ENCODE results near the gene CENPS. TPM values are rescaled to one million over a fixed set of nuclear protein-coding genes. Genes with fewer than 3 reads are reported as not detected.

The CENPS gene
- total and polyA plus RNA-seq, 2 of the 8 experiments (the other 6 are each of a cell fraction or from before 2014, with no cell fraction given) = 7.8 to 20.3 TPM

DNA sequence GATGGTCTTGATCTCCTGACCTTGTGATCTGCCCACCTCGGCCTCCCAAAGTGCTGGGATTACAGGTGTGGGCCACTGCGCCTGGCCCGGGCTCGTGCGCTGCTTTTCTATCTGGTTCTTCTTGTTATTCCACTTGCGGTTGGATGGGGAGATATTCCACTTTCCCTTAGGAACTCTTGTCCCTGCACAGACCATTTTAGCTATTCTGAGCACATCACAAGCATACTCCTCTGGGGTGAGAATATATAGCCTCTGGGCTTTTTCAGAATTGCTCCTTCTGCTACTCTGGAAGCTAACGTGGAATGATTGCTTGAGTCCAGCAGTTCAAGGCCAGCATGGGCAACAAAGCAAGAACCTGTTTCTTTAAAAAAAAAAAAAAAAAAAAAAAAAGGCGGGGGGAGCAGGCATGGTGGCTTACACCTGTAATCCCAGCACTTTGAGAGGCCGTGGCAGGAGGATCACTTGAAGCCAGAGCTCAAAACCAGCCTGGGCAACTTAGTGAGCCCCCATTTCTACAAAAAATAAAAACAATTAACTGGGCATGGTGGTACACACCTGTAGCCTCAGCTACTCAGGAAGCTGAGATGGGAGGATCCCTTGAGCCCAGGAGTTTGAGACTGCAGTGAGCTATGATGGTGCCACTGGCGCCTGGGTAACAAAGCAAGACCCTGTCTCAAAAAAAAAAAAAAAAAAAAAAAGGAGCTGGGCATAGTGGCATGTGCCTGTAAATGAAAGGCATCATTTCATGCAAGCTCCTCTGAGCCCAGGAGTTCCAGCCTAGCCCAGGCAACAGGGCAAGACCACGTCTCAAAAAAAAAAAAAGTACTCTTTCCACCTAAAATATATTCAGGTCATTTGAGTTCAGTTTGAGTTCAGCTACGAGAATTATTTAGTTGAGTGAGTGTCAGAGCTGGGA, 43.2 kb upstream of the CENPS start:
- Histone ChIP-seq H3K56ac (replicated peaks; ENCODE audit: insufficient read length, low read depth, low read length) (no peak overlapping the region), H3K36me3 (ENCODE audit: control insufficient read depth in 2 of 4, insufficient read depth in 4 of 4, low read length in 3 of 4) (peaks cover 0 to 4% (median 0%) of the 10 kb centered on the region in 4 experiments; a peak in 1 of 8 replicates), H2BK5ac (ENCODE audit: low read depth, low read length) (no peak overlapping the region; the same call in 1 of the 2 replicates), H2AFZ (ENCODE audit: low read length) (no peak overlapping the region), H3K9ac (replicated peaks in 1 of 4; ENCODE audit: extremely low read depth in 1 of 4, low read depth in 3 of 4, low read length in 3 of 4) (no peak overlapping the region), H3K79me1 (ENCODE audit: low read depth, low read length) (no peaks in the 10 kb centered on the region; the same call in 1 of the 2 replicates), H3K4me2 (ENCODE audit: insufficient read depth in 1 of 2, low read depth in 2 of 2, low read length in 2 of 2) (no peak overlapping the region), H4K5ac (ENCODE audit: insufficient read length, low read depth, low read length) (no peak overlapping the region), H4K8ac (ENCODE audit: extremely low read depth, insufficient read depth, low read length) (no peak overlapping the region), H3K4me1 (replicated peaks in 1 of 4; ENCODE audit: control insufficient read depth in 3 of 4, insufficient read depth in 4 of 4, low read length in 3 of 4) (peaks cover 0 to 5% (median 0%) of the 10 kb centered on the region in 4 experiments; a peak in 3 of 7 replicates), H4K91ac (replicated peaks; ENCODE audit: insufficient read length, low read length) (no peak overlapping the region), H2BK12ac (ENCODE audit: low read depth, low read length) (no peak overlapping the region), H3K9me3 (ENCODE audit: insufficient read depth in 2 of 2, low read depth in 1 of 2, low read length in 1 of 2) (no peaks in the 10 kb centered on the region), H3K79me2 (ENCODE audit: control insufficient read depth in 1 of 2, insufficient read depth in 2 of 2, low read length in 2 of 2) (no peaks in the 10 kb centered on the region), H4K20me1 (replicated peaks in 1 of 2; ENCODE audit: control insufficient read depth in 1 of 2, insufficient read depth in 2 of 2, low read length in 2 of 2) (no peaks in the 10 kb centered on the region), H3K27me3 (replicated peaks in 1 of 4; ENCODE audit: control insufficient read depth in 3 of 4, extremely low read depth in 1 of 4, insufficient read depth in 3 of 4, low read length in 3 of 4) (no peaks in the 10 kb centered on the region), H3K4ac (replicated peaks; ENCODE audit: insufficient read length, low read depth, low read length) (no peak overlapping the region), H2BK20ac (ENCODE audit: low read length) (no peak overlapping the region), H2BK15ac (ENCODE audit: low read length) (no peak overlapping the region), H2BK120ac (replicated peaks; ENCODE audit: low read depth, low read length) (no peak overlapping the region), H3K23me2 (ENCODE audit: low read depth, low read length) (no peaks in the 10 kb centered on the region), H2AK5ac (ENCODE audit: low read depth, low read length) (no peak overlapping the region), H3K23ac (ENCODE audit: insufficient read length) (no peak overlapping the region), H3K4me3 (ENCODE audit: extremely low read depth in 1 of 4, insufficient read depth in 2 of 4, low read depth in 3 of 4, low read length in 4 of 4) (no peak overlapping the region), H3K18ac (ENCODE audit: extremely low read depth, low read length) (no peak overlapping the region), H3K14ac (ENCODE audit: insufficient read length) (no peak overlapping the region), H3K27ac (ENCODE audit: low read depth, low read length) (peak overlapping the region; percentile 66)
- 88% methylated on average over 11 of the region's 12 CpGs; no CpG with 5 or more reads in 1 of the 2 experiments for WGBS, 2 experiments (ENCODE audit: extremely low coverage in 1 of 2, insufficient coverage in 1 of 2, insufficient read length in 1 of 2, insufficient replicate concordance in 2 of 2, low coverage in 1 of 2, low lambda C conversion rate in 2 of 2, missing lambda C conversion rate in 1 of 2)
- POLR2A ChIA-PET (ENCODE audit: partially characterized antibody) = interaction anchor here (0.8 to 8.2 kb wide), 5 partner anchors 9 to 795 kb away, joined by 3 to 72 read pairs (median 4); partner anchors contain the start of genes KIF1B and PGD
- FAIRE-seq = no peak
- CTCF ChIA-PET (ENCODE audit: partially characterized antibody) = interaction anchor here (0.6 to 4.7 kb wide), 6 partner anchors 10 to 666 kb away, joined by 3 to 26 read pairs (median 6); partner anchors contain the start of gene CENPS
- DNase-seq (ENCODE audit: low read depth in 1 of 2, low spot score in 2 of 2) = no peak
- no peak for TF ChIP-seq SRF (IDR thresholded peaks at IDR 0.05; ENCODE audit: low read depth, low read length)
- no peak for TF ChIP-seq BCL11A (IDR thresholded peaks at IDR 0.05; ENCODE audit: low read depth in 2 of 2, low read length in 2 of 2)
- no peak for TF ChIP-seq BRCA1 (IDR thresholded peaks at IDR 0.05; ENCODE audit: low read depth, low read length)
- no peak for TF ChIP-seq RBBP5 (IDR thresholded peaks at IDR 0.05; ENCODE audit: borderline replicate concordance, low read depth, low read length)
- TF ChIP-seq FOSL1 (IDR thresholded peaks at IDR 0.05; ENCODE audit: insufficient read depth, low read depth, low read length) = no peak
- no peak for TF ChIP-seq NRF1 (IDR thresholded peaks at IDR 0.05; ENCODE audit: low read depth, low read length)
- TF ChIP-seq SAP30 (IDR thresholded peaks at IDR 0.05; ENCODE audit: insufficient read depth, insufficient replicate concordance, low read length) = no peak
- TF ChIP-seq EZH2 (IDR thresholded peaks at IDR 0.05; ENCODE audit: low read depth, low read length, severe bottlenecking) = no peak
- TF ChIP-seq SP2 (IDR thresholded peaks at IDR 0.05; ENCODE audit: low read length) = no peak
- no peak for TF ChIP-seq POLR2A (IDR thresholded peaks at IDR 0.05; ENCODE audit: control extremely low read depth in 1 of 2, low read depth in 2 of 2, low read length in 2 of 2)
- TF ChIP-seq EGR1 (IDR thresholded peaks at IDR 0.05; ENCODE audit: borderline replicate concordance, low read depth, low read length) = no peak
- no peak for TF ChIP-seq CEBPB (IDR thresholded peaks at IDR 0.05; ENCODE audit: low read depth, low read length)
- TF ChIP-seq BACH1 (IDR thresholded peaks at IDR 0.05; ENCODE audit: low read length) = no peak

Data from H1 (cell line).